ENCODE measurements around the gene PCSK5.

Gene PCSK5

DNA sequence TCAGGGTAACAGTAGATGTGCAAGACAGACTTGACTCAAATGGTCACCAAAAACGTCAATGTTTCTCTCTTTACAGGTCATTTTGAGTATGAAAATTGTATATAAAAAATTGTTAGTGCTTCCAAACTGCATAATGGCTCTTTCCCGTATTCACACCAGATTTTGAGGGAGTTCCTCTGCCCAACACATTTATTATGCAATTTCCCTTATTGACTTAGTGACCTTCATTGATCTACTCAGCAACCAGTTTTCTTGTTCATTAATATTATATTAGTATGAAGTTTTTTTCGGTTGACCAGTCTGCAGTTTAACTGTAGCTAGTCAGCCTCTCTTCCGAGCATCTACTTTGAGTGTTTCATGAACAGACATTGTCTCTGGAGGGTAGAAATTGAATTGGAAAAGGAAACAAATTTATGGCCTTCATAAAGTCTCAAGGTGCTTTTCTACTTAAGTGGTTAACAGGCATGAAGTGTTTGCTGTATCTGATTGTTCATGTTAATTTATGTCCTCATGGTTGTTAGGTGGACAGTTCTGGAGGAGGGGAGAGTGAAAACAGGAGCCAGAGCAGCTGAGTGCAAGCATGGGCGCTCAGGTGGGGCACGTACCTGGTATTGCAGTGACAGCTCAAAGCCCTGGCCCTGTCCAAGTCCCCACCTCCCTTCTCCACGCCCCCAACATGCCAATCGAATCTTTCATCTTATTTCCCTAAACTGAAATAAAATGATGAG lies 263.6 kb downstream of the PCSK5 start:
- no peak for DNase-seq

DNA sequence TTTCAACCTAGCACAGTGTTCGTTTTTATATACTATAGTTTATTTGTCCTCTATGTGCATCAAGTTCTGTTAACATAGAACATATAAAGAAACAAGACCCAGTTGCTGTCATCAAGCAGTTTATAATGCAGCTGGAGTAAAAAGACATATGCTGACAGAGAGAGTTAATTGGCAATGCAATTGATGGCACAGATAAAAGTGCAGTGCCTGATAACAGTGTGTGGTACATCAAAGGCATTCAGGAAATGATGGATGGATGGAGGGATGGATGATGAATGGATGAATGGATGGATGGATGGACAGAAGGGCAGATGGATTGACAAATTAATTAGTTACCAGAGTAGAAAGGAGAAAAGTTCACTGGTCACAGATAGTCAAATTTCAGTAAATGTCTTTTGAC lies 264.9 kb downstream of the PCSK5 start:
- DNase-seq, result no peak

DNA sequence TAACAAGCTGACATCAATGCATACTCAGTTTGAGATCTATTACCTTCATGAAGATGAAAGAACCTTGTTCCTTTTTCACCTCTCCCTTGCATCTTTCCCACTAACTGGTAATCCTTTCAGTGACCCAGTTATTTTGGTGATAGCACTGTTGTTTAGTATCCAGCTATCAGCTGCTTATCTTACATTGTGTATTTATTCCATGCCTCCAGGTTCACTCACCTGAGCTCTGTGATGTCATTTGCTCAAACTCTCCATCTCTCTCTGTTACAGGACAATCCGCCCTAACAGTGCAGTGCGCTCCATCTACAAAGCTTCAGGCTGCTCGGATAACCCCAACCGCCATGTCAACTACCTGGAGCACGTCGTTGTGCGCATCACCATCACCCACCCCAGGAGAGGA lies 268.2 kb downstream of the PCSK5 start:
- no peak for DNase-seq

DNA sequence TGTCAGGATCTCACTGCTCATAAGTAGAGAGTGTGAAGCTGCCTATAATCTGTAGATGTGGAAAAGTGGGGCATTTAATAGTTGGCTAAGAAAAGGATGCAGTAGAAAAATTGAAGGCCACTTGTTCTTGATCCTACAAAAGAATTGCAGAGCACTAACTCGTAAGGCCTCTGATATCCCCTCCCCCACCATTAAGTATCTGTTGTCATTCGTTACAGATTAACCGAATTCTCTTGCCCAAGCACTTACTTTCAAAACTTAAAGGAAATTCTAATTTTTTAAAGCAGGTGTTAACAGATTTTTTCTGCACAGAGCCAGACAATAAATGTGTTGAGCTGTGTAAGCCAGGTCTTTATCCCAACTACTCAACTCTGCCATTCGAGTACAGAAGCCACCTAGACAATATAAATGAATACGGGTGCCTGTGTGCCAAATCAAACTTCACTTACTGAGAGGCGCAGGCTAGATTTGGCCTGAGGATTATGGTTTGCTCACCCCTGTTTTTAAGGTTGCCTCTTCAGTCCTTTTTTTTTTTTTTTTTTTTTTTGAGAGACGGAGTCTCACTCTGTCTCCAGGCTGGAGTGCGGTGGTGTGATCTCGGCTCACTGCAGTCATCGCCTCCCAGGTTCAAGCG lies 268.9 kb downstream of the PCSK5 start:
- DNase-seq, result no peak

DNA sequence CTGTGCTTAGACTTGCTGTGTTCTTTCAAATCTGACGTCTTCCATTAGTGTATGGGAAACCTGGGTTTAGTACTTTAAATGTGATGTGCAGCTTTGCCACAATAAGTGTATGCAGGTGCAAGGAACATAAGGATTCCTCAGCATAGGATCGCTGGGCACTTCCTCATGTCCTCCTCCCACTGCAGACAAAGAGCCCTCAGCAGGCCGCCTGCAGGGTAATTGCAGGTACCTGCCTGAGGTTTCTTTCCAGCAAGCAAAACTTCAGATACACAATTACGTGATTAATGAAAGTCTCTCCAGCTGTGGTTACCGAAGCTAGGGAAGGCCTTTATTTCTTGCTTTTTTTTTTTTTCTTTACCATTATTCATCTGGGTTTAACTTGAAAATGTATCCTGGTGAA lies 270.6 kb downstream of the PCSK5 start:
- no peak for DNase-seq

DNA sequence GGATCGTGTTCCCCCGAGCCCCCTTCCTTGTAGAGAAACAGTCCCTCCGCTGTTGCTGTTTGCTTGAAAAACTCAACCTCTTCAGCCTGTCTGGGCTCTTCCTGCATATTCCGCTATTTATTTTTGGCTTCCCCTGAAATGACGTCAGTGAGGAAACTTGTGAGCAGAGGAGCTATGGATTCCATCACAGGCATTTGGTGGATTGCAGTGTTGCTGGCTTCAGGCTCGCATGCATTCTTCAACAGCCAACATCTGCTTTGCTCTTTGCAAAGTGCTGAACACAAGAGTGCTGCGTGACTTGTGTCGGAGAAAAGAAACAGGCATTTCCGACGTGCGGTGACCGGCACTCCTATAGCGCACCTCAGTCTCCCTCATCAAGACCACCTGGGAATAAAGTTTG lies 271.1 kb downstream of the PCSK5 start:
- no peak for DNase-seq

DNA sequence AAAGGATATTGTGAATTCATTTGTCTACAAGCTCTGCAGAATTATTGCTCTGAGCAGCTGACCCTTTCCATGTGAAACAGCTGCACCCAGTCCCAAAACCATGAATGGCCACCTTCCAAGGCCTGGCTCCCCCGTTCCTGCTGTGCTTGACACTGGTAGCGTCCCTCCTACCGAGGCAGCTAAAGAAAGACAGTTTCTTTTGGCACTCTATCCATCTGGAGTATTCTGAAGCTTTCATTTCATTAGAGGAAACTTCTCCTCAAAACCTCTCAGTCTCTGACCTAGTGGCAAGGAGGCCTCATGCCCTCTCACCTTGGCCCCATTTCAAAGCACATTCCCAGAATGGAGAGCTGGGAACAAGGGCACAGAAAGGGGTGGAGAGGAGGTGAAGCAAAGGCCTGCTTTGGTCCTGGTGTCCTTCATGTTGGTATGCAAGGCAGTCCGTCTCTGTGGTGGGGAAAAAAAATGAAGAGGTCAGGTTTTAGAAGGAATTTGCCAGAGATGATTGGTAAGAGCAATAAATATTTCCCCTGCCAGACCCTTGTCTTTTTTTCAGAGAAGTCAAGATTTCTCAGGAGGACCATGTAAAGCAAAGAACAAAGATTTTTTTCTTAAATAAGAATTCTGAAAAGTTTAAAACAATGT lies 271.7 kb downstream of the PCSK5 start:
- no peak for DNase-seq

DNA sequence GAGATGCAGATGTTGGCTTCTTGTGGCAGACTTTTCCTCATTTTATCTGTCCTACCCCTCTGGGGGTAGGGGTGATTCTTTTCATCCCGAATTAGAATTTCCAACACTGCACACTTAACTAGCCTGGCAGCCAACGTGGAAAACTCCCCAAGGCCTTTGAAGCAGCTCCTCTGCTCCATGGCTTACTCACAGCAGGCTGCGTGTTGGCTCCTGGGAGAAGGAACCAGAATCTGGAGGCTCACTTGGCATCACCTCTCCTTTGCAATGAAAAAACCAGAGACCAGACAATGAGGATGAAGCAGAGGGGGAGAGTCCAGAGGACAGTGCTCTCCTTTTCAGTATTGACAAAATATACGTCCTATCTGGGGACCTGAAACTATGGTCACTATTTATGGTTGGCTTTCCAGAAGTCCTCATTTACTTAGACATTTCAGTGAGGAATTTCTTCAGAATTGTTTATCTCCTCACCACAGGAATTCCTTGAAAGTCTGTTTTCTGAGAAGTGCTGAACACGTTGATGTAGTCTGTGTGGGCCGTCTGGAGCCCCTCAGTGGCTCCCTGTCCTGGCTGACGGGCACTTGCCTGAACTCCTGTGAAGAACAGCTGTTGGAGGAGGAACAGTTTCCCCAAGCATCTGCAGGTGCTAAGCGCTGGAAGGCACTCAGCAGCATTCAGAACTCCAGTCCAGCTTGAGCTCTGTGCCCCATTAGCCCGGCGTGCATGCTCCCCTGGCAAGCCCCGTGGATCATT lies 272.5 kb downstream of the PCSK5 start:
- no peak for DNase-seq

DNA sequence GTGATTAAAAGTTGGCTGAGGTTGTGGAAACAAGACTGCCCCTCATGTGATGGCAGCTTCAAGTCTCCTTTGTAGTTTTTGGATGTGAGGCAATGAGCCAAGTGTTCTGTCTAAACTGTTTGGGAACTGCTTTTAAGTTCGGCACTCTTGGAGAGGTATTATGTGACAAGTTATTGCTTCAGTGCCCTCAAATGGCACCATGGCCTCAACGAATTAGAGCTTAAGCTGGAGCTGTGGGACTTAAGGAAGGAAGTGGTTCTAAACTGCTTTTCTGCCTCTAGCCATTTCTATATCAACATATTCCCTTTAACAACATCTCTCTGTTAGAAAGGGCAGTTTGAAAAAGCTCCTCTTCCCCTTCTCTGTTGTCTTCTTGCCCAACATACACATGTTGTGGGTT lies 276.1 kb downstream of the PCSK5 start:
- DNase-seq, result no peak

DNA sequence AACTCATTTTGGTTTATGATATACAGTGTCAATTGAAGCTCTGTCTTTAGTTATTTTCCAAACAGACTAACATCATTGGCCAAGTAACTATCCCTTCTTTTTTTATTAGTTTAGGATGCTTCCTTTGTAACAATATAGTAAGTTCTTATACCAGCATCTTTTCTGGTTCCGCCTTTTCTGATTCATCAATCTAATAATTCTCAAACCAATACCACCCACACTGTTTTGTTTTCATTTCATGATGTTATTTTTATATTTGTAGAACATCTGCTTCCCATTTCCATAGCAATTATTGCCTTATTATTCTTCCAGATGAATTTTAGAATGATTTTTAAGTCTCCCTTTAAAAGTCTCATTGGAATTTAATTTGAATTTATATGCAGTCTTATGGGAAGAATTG lies 285.7 kb downstream of the PCSK5 start:
- DNase-seq, result no peak

DNA sequence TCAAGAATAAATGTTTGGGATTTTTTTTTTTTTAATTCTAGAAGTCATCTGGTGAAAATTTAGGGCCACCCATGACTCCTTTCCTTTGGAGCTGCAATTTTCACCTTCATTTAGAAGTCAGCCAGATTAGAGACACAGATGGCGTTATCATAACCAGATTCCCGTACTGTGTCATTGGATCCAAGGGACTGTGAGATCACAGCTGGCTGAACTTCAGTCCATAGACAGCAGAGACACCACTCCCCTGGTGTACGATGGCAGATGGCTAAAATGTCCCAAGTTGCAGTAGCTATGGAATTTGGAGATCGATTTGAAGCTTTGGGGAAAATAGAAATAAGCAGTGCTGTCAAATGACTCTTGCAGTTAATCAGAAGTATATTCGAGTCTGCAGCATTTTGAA lies 287.5 kb downstream of the PCSK5 start:
- no peak for DNase-seq

DNA sequence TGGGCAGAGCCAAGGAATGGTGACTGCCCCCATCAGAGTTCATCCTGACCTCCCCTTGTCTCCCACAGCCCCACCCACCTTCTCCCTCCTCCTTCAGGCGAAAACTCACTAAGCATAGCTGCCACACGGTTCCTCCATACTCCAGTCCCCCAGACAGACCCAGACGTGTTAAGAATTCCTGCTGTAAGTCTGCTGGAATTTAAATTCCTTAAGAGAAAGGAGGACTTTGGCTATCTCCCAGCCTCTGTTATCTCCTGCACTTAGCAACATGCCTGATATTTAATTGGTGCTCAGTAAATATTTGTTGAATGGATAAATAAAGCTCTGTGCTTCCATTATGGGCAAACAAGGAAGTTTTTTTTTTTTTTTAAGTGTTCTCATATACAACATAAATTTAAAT lies 290.1 kb downstream of the PCSK5 start:
- DNase-seq, result no peak

DNA sequence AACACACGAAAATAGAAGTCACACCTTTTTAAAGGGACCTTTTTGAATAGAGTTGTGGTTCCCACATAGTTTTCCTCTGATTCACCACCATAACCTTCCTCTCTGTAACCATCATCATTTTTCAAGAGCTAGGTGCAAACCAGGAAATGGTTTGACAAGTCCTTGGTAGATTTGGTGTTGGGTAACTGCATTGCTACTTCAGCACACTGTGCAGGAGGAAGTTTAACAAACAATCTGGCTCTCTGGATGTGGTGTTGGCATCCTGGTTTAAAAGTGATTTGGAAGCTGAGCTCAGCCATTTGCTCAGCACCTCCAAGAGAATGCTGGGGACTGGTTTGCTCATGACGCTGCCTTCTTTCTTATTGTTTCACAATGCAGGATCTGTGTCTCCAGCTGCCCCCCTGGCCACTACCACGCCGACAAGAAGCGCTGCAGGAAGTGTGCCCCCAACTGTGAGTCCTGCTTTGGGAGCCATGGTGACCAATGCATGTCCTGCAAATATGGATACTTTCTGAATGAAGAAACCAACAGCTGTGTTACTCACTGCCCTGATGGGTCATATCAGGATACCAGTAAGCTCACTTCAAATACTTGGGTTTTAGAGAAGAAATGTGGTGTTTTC lies 290.7 kb downstream of the PCSK5 start:
- no peak for DNase-seq

DNA sequence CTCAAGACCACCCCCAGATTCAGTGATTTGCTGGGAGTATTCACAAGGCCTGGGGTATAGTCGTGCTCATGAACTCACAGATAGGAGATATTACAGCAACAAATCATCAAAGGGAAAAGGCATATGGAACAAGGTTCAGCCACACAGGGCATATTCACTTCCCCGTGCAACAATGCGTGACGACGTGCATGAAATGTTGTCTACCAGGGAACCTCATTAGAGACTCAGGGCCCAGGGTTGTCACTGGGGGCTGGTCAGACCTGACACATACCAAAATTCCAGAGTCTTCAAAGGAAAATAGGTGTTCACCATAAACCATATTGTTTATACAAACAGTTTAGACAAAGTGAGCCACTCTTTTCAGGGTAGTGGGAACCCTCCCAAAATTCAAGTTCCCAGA lies 291.3 kb downstream of the PCSK5 start:
- DNase-seq, result no peak

DNA sequence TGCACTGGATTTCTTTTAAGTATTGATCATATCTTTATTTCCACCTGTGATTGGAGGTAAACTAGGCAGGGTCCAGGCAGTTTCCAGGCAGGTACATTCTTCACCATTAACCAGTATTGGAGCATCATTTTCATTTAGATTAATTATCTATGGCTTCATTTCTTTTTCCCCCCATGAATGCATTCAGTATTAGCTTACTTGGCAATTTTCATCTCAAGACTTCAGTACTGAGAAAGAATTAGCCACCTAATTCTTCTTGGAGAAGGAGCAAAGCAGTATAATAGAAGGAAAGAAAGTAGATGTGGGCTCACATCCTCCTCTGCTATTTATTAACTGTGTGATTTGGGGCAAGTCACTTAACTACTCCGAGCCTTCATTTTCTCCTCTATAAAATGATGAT lies 295.0 kb downstream of the PCSK5 start:
- DNase-seq, result no peak

DNA sequence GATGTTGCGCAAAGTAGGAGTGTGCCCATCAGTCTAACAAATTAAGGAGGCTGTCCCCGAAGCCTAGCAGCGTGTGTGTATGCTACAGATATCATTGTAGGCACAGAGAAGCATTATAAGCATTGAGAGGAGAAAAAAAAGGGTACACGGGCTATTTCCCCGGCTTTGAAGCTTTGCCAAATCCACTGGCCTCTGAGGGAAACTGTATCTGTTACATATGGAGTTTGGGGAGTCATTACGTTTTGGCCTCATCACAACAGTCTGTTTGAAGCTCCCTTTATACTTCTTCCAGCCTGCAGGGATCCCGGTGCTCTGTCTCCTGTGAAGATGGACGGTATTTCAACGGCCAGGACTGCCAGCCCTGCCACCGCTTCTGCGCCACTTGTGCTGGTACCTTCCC lies 297.8 kb downstream of the PCSK5 start:
- no peak for DNase-seq

DNA sequence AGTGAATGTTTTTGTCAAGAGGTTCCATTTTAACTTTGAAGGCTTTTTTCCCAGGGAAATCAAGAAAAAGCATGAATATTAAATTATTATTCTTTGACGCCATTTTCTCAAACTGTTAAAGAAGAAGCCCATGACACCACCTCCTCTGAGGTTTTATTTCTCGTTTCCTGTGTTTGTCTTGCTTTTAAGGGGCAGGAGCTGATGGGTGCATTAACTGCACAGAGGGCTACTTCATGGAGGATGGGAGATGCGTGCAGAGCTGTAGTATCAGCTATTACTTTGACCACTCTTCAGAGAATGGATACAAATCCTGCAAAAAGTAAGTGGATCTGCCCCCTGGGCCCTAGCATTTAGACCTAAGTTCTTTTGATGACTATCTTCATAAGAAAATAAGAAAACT lies 298.4 kb downstream of the PCSK5 start:
- DNase-seq, result no peak

DNA sequence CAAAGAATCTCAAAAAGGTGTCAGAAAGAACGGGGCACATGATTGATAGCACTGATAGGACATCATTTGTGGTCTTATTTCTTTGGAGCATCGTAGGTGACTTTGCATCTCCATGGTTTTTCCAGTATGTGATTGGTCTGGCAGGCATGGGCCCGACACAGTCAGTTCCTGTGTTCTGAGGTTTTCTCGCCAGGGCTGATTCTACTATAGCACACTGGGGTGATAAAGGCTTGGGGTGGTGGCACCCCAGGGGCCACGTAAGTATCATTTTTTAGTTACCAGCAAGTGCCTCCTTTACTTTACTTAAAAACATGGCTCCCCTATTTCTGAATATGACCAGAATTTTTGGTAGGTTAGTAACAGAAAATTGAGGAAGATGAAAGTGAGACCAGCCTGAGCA lies 301.0 kb downstream of the PCSK5 start:
- DNase-seq, result no peak

DNA sequence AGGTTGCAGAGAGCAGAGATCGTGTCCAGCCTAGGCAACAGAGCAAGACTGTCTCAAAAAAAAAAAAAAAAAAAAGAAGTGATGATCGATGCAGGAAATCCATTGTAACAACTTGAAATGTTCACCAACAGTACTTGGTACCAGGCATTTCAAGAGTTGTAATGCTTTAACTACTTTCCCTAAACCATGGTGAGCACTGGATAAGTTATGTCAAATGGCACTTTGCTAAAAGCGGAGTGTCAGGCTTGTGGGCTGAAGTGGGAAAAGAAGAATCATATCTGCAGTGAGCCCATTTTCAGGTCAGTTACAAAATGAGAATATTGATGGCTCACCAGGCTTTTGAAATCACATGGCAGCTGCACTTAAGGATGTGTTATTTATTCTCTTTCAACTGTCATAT lies 301.5 kb downstream of the PCSK5 start:
- DNase-seq, result no peak

DNA sequence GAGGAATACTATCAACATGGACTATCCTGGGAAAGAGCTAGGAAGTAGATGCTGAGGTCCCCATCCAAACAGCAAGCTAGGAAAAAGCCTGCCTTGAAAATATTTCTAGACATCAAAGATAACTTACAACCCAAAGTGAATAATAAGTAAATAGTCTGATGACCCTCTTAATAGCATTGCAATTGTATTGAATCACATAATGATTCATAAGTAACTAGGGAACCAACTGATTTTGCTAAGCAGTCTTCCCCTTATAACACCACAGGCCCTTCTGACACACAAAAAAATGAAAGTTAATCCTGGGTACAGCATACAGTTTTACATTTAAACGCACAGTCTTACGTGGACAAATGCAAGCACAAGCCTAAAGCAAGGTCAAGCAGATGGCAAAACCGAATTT lies 304.4 kb downstream of the PCSK5 start:
- no peak for DNase-seq

DNA sequence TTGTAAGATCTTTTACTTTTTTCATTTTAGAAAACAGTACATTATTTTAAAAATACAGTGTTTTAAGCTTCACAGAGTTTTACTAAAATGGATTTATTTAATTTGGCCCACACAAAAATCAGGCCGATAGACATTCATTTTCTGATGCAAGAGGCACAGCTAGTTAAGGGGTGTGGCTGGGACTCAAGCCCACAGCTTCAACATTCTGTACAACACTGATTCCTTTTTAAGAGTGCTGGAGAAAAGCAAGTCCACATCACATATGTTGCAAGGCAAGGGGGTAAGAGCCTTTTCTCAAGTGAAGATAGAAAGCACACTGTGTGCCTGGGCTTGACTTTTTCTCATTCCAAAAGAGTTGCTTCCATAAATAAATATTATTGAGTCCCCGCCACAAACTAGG lies 307.9 kb downstream of the PCSK5 start:
- no peak for DNase-seq

DNA sequence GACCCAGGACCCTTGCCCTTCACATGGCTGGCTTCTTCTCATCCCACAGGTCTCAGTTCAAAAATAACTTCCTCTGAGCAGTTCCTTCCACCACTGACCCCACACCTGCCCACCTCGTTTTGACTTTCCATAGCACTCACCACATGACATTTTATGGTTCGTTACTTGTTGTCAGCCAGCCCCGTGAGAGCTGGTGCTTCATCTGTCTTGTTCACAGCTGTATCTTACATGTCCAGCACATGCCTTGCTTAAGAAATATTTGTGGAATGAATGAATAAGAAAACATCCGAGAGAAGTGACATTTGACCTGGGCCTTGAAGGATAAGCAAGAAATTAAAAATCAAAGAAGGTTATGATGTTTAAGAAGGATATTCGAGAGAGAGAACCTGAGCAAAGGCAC lies 309.8 kb downstream of the PCSK5 start:
- no peak for DNase-seq

DNA sequence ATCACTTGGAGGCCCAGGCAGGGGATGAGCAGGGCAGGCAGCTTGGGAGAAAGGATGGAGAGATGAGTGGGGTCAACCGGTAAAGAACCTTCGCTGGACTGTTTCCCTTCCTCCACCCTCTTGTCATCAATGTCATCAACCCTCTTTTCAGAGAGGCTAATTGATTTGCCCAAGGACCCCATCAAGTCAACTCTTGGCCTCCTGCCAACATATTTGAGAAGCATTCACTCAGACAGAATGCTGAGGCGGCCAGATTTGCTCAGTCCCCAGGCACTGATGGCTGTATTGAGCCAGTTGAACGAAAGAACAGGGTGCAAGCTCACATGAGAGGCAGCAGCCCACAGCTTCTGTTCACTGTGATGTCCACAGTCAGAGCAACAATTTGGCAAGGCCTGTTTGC lies 310.3 kb downstream of the PCSK5 start:
- no peak for DNase-seq

Measured in CD4-positive, alpha-beta T cell treated with Interferon gamma for 1 hour (primary cell).